Measurements from ENCODE around the gene SRL.

SRL gene

DNA sequence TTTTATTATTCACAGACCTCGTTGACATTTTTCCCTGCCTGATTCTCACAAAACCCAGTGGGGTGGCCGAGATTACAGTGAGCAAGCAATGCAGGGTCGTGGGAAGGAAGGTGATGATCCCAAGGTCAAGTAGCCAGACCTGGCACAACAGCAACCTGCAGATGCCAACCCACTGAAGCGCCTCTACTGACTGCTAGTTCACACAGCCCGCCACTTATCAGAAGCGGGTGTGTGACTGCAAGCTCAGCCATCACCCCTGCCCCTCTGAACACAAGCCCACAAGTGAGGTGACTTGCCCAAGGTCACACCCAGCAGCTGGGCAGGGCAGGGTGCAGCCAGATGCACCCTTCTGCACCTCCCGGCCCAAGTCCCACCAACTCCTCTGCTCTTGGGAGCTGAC, 23.8 kb upstream of the SRL start:
- DNase-seq: no peak
- Histone ChIP-seq H3K27ac (no peak overlapping the region), H3K4me1 (peaks cover 0 to 13% (median 8%) of the 10 kb centered on the region in 4 donors), H3K27me3 (no peaks in the 10 kb centered on the region), H3K9me3 (no peaks in the 10 kb centered on the region), H3K4me3 (no peak overlapping the region), H3K36me3 (peaks cover 0 to 22% (median 7%) of the 10 kb centered on the region in 3 donors)
- TF ChIP-seq, protein P1, sequence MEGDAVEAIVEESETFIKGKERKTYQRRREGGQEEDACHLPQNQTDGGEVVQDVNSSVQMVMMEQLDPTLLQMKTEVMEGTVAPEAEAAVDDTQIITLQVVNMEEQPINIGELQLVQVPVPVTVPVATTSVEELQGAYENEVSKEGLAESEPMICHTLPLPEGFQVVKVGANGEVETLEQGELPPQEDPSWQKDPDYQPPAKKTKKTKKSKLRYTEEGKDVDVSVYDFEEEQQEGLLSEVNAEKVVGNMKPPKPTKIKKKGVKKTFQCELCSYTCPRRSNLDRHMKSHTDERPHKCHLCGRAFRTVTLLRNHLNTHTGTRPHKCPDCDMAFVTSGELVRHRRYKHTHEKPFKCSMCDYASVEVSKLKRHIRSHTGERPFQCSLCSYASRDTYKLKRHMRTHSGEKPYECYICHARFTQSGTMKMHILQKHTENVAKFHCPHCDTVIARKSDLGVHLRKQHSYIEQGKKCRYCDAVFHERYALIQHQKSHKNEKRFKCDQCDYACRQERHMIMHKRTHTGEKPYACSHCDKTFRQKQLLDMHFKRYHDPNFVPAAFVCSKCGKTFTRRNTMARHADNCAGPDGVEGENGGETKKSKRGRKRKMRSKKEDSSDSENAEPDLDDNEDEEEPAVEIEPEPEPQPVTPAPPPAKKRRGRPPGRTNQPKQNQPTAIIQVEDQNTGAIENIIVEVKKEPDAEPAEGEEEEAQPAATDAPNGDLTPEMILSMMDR (IDR thresholded peaks at IDR 0.05): no peak
- intact Hi-C loops (cut with DNase I; ENCODE audit: low total_unique reads): loop anchor here (10.0 kb wide), 1 partner anchor 139 kb away; no protein-coding TSS in a partner anchor

DNA sequence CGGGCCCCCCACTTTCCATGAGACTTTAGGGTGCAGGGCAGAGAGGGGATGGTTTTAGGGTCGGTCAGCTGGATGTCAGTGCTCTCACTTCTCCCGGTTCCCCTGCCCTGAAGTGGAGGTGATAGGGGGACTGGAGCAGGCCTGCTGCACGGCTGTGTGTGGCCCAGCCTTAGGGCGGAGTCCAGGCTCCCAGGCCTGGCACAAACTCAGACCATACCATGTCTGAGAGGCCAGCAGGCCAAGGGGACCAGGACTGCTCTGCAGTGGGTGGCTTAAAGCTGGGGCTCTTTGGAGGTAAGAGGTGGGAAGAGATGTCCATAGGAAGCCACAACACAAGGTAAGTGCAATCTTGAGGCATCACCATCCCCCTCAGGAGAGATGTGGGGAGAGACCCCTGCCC, 22.7 kb upstream of the SRL start:
- Histone ChIP-seq H3K27ac (no peak overlapping the region), H3K36me3 (peaks cover 0 to 33% (median 15%) of the 10 kb centered on the region in 3 donors), H3K4me3 (no peak overlapping the region), H3K9me3 (no peaks in the 10 kb centered on the region), H3K27me3 (no peaks in the 10 kb centered on the region), H3K4me1 (peaks cover 0 to 11% (median 4%) of the 10 kb centered on the region in 4 donors)
- DNase-seq: no peak
- TF ChIP-seq, protein P1 (IDR thresholded peaks at IDR 0.05): no peak
- intact Hi-C loops (cut with DNase I; ENCODE audit: low total_unique reads): loop anchor here (10.0 kb wide), 1 partner anchor 140 kb away; no protein-coding TSS in a partner anchor

DNA sequence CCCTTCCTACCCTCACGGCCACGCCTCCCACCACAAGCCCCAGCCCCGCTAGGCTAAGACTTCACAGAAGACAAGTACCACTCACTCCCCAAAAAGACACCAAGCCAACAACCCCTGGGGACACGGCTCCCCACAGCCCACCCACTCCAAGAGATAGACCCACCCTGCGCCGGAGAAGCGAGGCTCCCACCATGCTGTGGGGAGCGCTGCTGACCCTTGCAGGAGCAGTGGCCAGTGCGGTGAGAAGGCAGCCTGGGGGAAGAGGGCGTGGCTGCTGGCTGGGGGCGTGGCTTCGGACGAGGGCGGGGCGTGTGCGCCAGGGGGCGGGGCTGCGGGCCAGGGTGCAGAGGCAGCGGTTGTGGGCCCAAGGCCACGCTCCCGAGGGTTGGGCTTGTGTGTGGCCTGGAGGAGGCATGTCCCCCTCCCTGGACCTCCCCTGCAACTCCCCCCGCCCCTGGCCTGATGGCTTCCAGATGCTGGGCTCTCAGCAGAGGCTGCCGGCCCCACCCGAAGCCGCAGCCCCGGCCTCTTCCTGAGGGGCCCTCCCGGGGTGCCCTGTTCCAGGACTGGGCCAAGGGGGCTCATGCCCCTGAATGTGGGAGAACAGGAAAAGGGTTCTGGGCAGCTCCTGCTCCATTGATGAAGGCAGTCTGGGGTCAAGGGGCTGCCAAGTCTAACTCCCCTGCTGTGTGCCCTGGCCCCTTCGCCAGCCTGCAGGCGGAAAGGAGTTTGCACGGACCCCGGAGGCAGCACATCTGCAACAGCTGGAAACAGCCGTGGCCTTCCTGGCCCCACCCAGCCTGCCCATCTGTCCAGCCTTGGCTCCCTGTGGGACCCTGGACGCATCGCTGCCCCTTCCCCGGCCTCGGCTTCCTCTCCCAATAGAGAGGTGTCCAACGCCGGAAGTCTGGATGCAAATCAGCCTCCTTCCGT, 21.9 kb upstream of the SRL start:
- TF ChIP-seq, protein P1 (IDR thresholded peaks at IDR 0.05): no peak
- Histone ChIP-seq H3K4me3 (no peak overlapping the region), H3K36me3 (peaks cover 0 to 41% (median 15%) of the 10 kb centered on the region in 3 donors), H3K9me3 (no peaks in the 10 kb centered on the region), H3K4me1 (peaks cover 0 to 11% (median 4%) of the 10 kb centered on the region in 4 donors), H3K27me3 (no peaks in the 10 kb centered on the region), H3K27ac (no peak overlapping the region)
- DNase-seq: peak in 1 of 2 donors; percentile 74
- intact Hi-C loops (cut with DNase I; ENCODE audit: low total_unique reads): loop anchor here (10.0 kb wide), 1 partner anchor 141 kb away; no protein-coding TSS in a partner anchor

DNA sequence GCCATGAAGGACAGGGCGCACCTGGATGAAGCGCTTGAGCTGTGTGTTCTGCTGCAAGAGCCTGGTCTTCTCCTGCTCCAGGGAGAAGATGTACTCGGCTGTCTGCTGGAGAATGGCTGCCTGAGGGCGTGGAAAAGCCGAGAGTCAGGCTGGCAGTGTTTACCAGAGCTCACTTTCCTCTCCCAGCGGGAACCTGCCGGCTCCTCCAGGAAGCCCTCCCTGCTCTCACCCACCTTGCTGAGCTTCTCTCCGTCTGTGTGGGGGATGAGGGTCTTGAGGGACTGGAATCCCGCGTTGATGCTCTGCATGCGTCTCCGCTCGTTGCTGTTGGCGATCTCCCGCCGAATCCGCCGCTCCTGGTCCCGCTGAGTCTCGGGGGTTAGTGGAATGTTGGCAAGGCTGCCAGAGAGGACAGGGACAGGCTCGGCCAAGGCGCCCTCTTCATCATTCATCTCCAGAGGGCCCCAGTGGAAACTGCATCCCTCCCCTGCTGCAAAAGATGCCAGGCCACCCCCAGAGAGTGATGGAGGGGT, 20.5 kb upstream of the SRL start:
- TF ChIP-seq, protein P1 (IDR thresholded peaks at IDR 0.05): no peak
- no peak for DNase-seq
- Histone ChIP-seq H3K27ac (no peak overlapping the region), H3K36me3 (peaks cover 0 to 50% (median 15%) of the 10 kb centered on the region in 3 donors), H3K9me3 (no peaks in the 10 kb centered on the region), H3K4me1 (peaks cover 0 to 11% (median 4%) of the 10 kb centered on the region in 4 donors), H3K27me3 (no peaks in the 10 kb centered on the region), H3K4me3 (no peak overlapping the region)
- intact Hi-C loops (cut with DNase I; ENCODE audit: low total_unique reads): loop anchor here (10.0 kb wide), 1 partner anchor 142 kb away; no protein-coding TSS in a partner anchor

DNA sequence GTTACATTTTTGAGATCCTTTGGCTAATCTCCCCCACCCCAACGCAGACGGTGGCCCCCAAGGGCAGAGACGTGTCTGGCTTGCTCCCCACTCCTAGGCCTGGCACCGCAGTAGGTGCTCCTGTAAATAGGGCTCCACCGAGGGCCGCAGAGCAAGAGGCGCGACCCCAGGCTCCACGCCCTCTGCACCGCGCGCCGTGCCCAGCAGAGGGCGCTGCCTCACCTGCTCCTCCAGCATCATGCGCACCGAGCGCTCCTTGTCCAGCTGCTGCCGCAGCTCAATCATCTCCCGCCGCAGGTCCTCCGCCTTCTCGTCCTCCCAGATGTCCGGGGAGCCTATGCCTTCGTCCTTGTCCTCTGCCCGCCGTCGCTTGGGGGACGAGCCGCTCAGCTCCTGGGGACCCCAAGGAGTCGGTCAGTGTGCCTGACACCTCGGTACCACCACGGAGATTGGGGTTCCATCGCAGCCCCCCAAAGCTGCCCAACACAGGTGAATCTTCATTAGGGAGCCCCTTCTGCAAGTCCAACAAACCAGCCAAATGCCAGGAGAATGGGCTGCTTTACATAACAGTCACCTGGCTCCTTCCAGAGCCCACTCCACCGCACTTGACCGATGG, 19.8 kb upstream of the SRL start:
- no peak for DNase-seq
- Histone ChIP-seq H3K36me3 (peaks cover 0 to 52% (median 15%) of the 10 kb centered on the region in 3 donors), H3K27ac (no peak overlapping the region), H3K4me1 (peaks cover 0 to 11% (median 4%) of the 10 kb centered on the region in 4 donors), H3K9me3 (no peaks in the 10 kb centered on the region), H3K27me3 (no peaks in the 10 kb centered on the region), H3K4me3 (no peak overlapping the region)
- TF ChIP-seq, protein P1 (IDR thresholded peaks at IDR 0.05): peak; percentile 63 to 67
- intact Hi-C loops (cut with DNase I; ENCODE audit: low total_unique reads): loop anchor here (10.0 kb wide), 1 partner anchor 143 kb away; no protein-coding TSS in a partner anchor

Measured in tibial artery (tissue), 4 donors.